Bronchial smooth muscle cell (primary cell): Measurements from ENCODE around the gene ELOF1. TPM values are rescaled to one million over a fixed set of nuclear protein-coding genes. Genes with fewer than 3 reads are reported as not detected.

Experiments
- total RNA-seq: library from RNA; depleted of rRNA; stranded (reverse); fragments of >200 nt; gene quantifications from 2 replicates; pipeline ENCODE4 v1.2.1, GENCODE V29; 2014

ELOF1 gene
- total RNA-seq: 25.7 and 25.8 TPM in 2 replicates

GRCh38 chr19:11558881-11559828, at the start of gene ELOF1:
ELOF1 (minus strand) TSS chr19:11559230; CDS start chr19:11554347, 4,883 bp downstream.

GRCh38 chr19:11597202-11598102, 38.4 kb upstream of the ELOF1 start, which contains the start of gene ZNF627:
ZNF627 (plus strand) TSS chr19:11597483; CDS start chr19:11597628, 145 bp downstream.

GRCh38 chr19:11577451-11578257, 18.6 kb upstream of the ELOF1 start, which contains the start of gene ACP5:
ACP5 (minus strand) TSS chr19:11577645; CDS start chr19:11577317, 328 bp downstream.

GRCh38 chr19:11538232-11539036, 20.6 kb downstream of the ELOF1 start, which contains the start of gene CNN1:
CNN1 (plus strand) TSS chr19:11538851; CDS start chr19:11538928, 77 bp downstream.

GRCh38 chr19:11528551-11529341, 30.3 kb downstream of the ELOF1 start, which contains the start of gene ECSIT:
ECSIT (minus strand) TSS chr19:11529134; CDS start chr19:11519170, 9,964 bp downstream.

GRCh38 chr19:11505504-11506100, 53.4 kb downstream of the ELOF1 start, which contains the start of gene ZNF653:
ZNF653 (minus strand) TSS chr19:11505839; CDS start chr19:11505786, 53 bp downstream.

Other genes with a start within 250 kb of the ELOF1 start
- 12.0 and 24.0 TPM in 2 replicates for gene RAB3D, start 219.6 kb downstream of the ELOF1 start, total RNA-seq
- gene TMEM205, start 213.0 kb downstream of the ELOF1 start, total RNA-seq: 64.7 and 88.6 TPM in 2 replicates
- 8.5 and 9.7 TPM in 2 replicates for gene CCDC159, start 212.7 kb downstream of the ELOF1 start, total RNA-seq
- gene PLPPR2, start 203.8 kb downstream of the ELOF1 start, total RNA-seq: 5.8 TPM in 2 replicates
- 0.09 and 0.47 TPM in 2 replicates for gene SWSAP1, start 184.6 kb downstream of the ELOF1 start, total RNA-seq
- gene EPOR, start 174.9 kb downstream of the ELOF1 start, total RNA-seq: 3.3 and 5.6 TPM in 2 replicates
- gene RGL3, start 139.9 kb downstream of the ELOF1 start, total RNA-seq: 2.7 and 4.4 TPM in 2 replicates
- gene ODAD3, start 124.1 kb downstream of the ELOF1 start, total RNA-seq: 0.79 and 1.0 TPM in 2 replicates
- 116 and 121 TPM in 2 replicates for gene PRKCSH, start 123.6 kb downstream of the ELOF1 start, total RNA-seq
- gene ELAVL3, start 78.2 kb downstream of the ELOF1 start, total RNA-seq: under 0.01 TPM in 1 of 2 replicates, not detected in the other
- 4.6 and 4.9 TPM in 2 replicates for gene ZNF653, start 53.4 kb downstream of the ELOF1 start, total RNA-seq
- gene ECSIT, start 30.1 kb downstream of the ELOF1 start, total RNA-seq: 29.6 and 71.3 TPM in 2 replicates
- 5.5 and 8.2 TPM in 2 replicates for gene CNN1, start 20.4 kb downstream of the ELOF1 start, total RNA-seq
- 0.34 and 0.95 TPM in 2 replicates for gene ACP5, start 18.4 kb upstream of the ELOF1 start, total RNA-seq
- gene ZNF627, start 38.3 kb upstream of the ELOF1 start, total RNA-seq: 15.3 and 17.3 TPM in 2 replicates
- 2.8 and 5.2 TPM in 2 replicates for gene ZNF823, start 179.7 kb upstream of the ELOF1 start, total RNA-seq
- 12.8 and 13.4 TPM in 2 replicates for gene ZNF441, start 207.8 kb upstream of the ELOF1 start, total RNA-seq
- 2.8 and 3.9 TPM in 2 replicates for gene ZNF491, start 239.3 kb upstream of the ELOF1 start, total RNA-seq